HL-60 (cell line): ENCODE measurements around the gene BMX.

Source experiments
- DNase-seq, 2 experiments: peaks; one replicate each; pipeline ENCODE4 v3.0.0-alpha.2; 2010 to 2020; ENCODE audit warnings: low read depth in 1 of 2, low spot score in 1 of 2
- H3K27ac ChIP-seq: fragments of 250-450 bp; sonication (Bioruptor Pico); replicated peaks from 2 replicates; pipeline ENCODE4 v1.5.1; 2020; ENCODE audit warnings: mild to moderate bottlenecking, moderate library complexity
- H3K27me3 ChIP-seq: fragments of 250-450 bp; sonication (Bioruptor Pico); 2 replicates; pipeline ENCODE4 v1.5.1; 2021; ENCODE audit warnings: mild to moderate bottlenecking, moderate library complexity; ENCODE audit not compliant: insufficient read depth, poor library complexity, severe bottlenecking
- H3K4me3 ChIP-seq: replicated peaks from 2 replicates; pipeline ENCODE4 v1.5.1; 2011; ENCODE audit warnings: mild to moderate bottlenecking, control low read depth, low read length; ENCODE audit not compliant: insufficient read depth
- CTCF ChIP-seq: IDR thresholded peaks from one replicate; pipeline ENCODE4 v1.5.1; 2011; ENCODE audit warnings: low read length, control low read depth, inconsistent platforms; ENCODE audit not compliant: insufficient read depth
- GABPA ChIP-seq: IDR thresholded peaks from 2 replicates; pipeline ENCODE4 v1.6.1; 2012; ENCODE audit warnings: low read depth
- POLR2AphosphoS5 ChIP-seq: IDR thresholded peaks from 2 replicates; pipeline ENCODE4 v1.6.1; 2012; ENCODE audit warnings: low read depth
- SPI1 ChIP-seq: IDR thresholded peaks from 2 replicates; pipeline ENCODE4 v1.6.1; 2012; ENCODE audit warnings: low read depth, mild to moderate bottlenecking, borderline replicate concordance
- TF ChIP-seq, protein P1 (sequence below): IDR thresholded peaks from 2 replicates; pipeline ENCODE4 v1.6.1; 2012; ENCODE audit warnings: low read depth; ENCODE audit not compliant: insufficient replicate concordance

The BMX gene

DNA sequence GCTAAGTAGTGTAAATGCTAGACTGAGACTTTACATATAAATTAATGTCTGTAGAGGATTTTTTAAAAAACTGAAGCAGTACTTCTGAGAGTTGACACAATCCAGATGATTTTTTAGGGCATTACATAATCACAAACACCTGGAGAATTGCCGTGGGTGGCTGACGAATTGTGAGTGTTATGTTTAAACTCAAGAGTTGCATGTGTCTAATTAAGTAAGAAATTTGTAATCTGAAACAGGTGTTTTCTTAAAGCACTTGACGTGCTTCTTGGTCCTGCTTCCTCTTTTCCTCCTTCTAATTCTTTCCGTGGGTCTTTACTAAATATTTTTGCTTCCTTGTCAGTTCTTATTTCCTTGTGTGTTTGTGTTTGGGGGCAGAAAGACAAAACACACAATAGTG is 35.3 kb upstream of the BMX start:
- Histone ChIP-seq H3K27ac (no peak overlapping the region), H3K4me3 (no peak overlapping the region), H3K27me3 (peaks cover 3% of the 10 kb centered on the region)
- no peak for DNase-seq
- TF ChIP-seq GABPA: no peak
- TF ChIP-seq SPI1: peak; percentile 19; the same call in 1 of the 2 replicates

- no peak for DNase-seq
- Histone ChIP-seq H3K27ac (no peak overlapping the region), H3K27me3 (peaks cover 3% of the 10 kb centered on the region), H3K4me3 (no peak overlapping the region)
- TF ChIP-seq SPI1 (no peak), POLR2AphosphoS5 (no peak), GABPA (no peak), CTCF (no peak)
- TF ChIP-seq, protein P1, sequence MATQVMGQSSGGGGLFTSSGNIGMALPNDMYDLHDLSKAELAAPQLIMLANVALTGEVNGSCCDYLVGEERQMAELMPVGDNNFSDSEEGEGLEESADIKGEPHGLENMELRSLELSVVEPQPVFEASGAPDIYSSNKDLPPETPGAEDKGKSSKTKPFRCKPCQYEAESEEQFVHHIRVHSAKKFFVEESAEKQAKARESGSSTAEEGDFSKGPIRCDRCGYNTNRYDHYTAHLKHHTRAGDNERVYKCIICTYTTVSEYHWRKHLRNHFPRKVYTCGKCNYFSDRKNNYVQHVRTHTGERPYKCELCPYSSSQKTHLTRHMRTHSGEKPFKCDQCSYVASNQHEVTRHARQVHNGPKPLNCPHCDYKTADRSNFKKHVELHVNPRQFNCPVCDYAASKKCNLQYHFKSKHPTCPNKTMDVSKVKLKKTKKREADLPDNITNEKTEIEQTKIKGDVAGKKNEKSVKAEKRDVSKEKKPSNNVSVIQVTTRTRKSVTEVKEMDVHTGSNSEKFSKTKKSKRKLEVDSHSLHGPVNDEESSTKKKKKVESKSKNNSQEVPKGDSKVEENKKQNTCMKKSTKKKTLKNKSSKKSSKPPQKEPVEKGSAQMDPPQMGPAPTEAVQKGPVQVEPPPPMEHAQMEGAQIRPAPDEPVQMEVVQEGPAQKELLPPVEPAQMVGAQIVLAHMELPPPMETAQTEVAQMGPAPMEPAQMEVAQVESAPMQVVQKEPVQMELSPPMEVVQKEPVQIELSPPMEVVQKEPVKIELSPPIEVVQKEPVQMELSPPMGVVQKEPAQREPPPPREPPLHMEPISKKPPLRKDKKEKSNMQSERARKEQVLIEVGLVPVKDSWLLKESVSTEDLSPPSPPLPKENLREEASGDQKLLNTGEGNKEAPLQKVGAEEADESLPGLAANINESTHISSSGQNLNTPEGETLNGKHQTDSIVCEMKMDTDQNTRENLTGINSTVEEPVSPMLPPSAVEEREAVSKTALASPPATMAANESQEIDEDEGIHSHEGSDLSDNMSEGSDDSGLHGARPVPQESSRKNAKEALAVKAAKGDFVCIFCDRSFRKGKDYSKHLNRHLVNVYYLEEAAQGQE: no peak
Observed at GRCh38 chrX:15465896-15466651, 34.5 kb upstream of the BMX start.

DNA sequence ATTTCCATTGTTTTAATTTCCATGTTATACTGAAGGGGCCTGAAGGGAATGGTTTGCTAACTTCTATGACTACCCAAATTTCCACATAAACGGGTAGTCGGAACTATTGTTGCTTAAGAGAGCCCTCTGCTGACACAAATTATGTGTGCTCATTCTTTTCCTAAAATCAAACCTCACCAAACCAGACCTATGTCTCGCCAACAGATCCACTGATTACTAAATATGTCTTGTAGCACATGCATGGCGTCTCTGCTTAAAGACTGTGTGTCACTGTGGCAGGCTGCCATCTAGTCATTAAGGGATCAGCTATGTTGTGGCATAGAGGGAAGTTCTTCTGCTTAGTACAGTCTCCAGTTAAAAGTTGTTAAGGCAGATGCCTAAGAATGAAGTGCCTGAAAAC is 32.6 kb upstream of the BMX start:
- H3K27me3 ChIP-seq: peaks cover 3% of the 10 kb centered on the region
- DNase-seq: peak in 1 of 2 experiments; percentile 13
- TF ChIP-seq SPI1: no peak
- TF ChIP-seq GABPA: no peak
- no peak for TF ChIP-seq POLR2AphosphoS5
- no peak for TF ChIP-seq CTCF
- TF ChIP-seq, protein P1: no peak
- no peak overlapping the region for H3K4me3 ChIP-seq
- H3K27ac ChIP-seq: no peak overlapping the region

DNA sequence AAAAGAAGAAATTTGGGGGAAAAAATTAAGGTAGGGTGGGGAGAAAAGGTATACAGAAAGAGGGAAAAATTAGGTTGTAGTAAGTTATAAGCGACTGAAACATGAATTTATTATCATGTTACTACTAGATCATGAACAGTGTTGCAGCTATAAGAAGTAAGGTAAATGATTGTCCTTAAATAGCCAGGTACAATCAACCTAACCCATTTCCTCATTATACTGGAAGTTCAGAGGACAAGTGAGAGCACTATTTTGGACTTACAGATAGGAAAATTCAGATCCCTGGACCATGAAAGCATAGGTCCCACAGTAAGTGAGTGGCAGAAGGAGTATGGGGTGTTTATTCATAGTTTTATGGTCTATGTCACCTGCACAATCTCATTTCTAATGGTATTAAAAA is 31.0 kb upstream of the BMX start:
- no peaks in the 10 kb centered on the region for H3K27me3 ChIP-seq
- TF ChIP-seq, protein P1: no peak
- TF ChIP-seq CTCF (no peak), GABPA (no peak), SPI1 (no peak), POLR2AphosphoS5 (no peak)
- no peak for DNase-seq
- H3K4me3 ChIP-seq: no peak overlapping the region
- no peak overlapping the region for H3K27ac ChIP-seq
